B cell (primary cell): ENCODE results near the gene SGF29. TPM values are rescaled to one million over a fixed set of nuclear protein-coding genes. Genes with fewer than 3 reads are reported as not detected.

ENCODE experiments used
- ATAC-seq: fragments of 200-7000 bp; cut with Tn5 transposase; one replicate; pipeline ENCODE4 v1.10.0; 2021; ENCODE audit warnings: low read depth, mild to moderate bottlenecking, moderate number of reproducible peaks, moderate library complexity
- CTCF ChIA-PET: fragments of 350-600 bp; sonication (Branson Sonifier 250); formaldehyde crosslinking; loops from one replicate; lab custom pipeline; 2021; ENCODE audit warnings: antibody characterized with exemption, inconsistent platforms; lab: Charles Lee
- POLR2A ChIA-PET: fragments of 350-600 bp; sonication (Branson Sonifier 250); formaldehyde crosslinking; loops from one replicate; lab custom pipeline; 2021; ENCODE audit warnings: antibody characterized with exemption; lab: Charles Lee
- DNase-seq: peaks from one replicate; pipeline ENCODE4 v3.0.0; 2013
- H2AFZ ChIP-seq: 2 replicates; pipeline ENCODE4 v1.6.1; 2012; ENCODE audit warnings: mild to moderate bottlenecking, low read depth, low read length; ENCODE audit not compliant: insufficient read depth, poor library complexity, severe bottlenecking
- H3K27ac ChIP-seq, 2 donors: 1 replicate in 1 of 2; 2 replicates in 1 of 2; pipeline ENCODE4 v1.5.1; 2012 to 2013; ENCODE audit warnings: low read length in 2 of 2, mild to moderate bottlenecking in 2 of 2, moderate library complexity in 1 of 2
- H3K27me3 ChIP-seq, 4 experiments: fragments of 200-600 bp in 1 of 4; sonication (generic) in 1 of 4; replicated peaks in 1 of 4; 1 replicate in 2 of 4; 2 replicates in 2 of 4; pipeline versions ENCODE4 v1.6.1 to v1.7.0; 2013 to 2016; ENCODE audit warnings: low read length in 3 of 4, mild to moderate bottlenecking in 2 of 4, mixed read lengths in 1 of 4, moderate library complexity in 1 of 4; ENCODE audit not compliant: insufficient read depth in 4 of 4, control insufficient read depth in 3 of 4; ENCODE audit errors: control extremely low read depth in 1 of 4
- H3K36me3 ChIP-seq, 2 experiments: replicated peaks in 1 of 2; 1 replicate in 1 of 2; 2 replicates in 1 of 2; pipeline versions ENCODE4 v1.6.1 to v1.7.1; 2013; ENCODE audit warnings: low read length in 1 of 2; ENCODE audit not compliant: insufficient read depth in 2 of 2, control insufficient read depth in 1 of 2; ENCODE audit errors: control extremely low read depth in 1 of 2, extremely low read depth in 1 of 2
- H3K4me1 ChIP-seq, 2 donors: fragments of 200-600 bp in 1 of 2; sonication (generic) in 1 of 2; 1 replicate in 1 of 2; 2 replicates in 1 of 2; pipeline versions ENCODE4 v1.5.1 to v1.6.1; 2013 to 2017; ENCODE audit warnings: low read length in 2 of 2; ENCODE audit not compliant: control insufficient read depth in 2 of 2, insufficient read depth in 2 of 2
- H3K4me2 ChIP-seq: replicated peaks from 2 replicates; pipeline ENCODE3; 2012; ENCODE audit warnings: mild to moderate bottlenecking, low read depth, low read length; ENCODE audit not compliant: poor library complexity, severe bottlenecking
- H3K4me3 ChIP-seq, 5 experiments: fragments of 200-600 bp in 1 of 5; sonication (generic) in 1 of 5; 1 replicate in 3 of 5; 2 replicates in 2 of 5; pipeline versions ENCODE4 v1.5.1 to v1.7.0; 2011 to 2016; ENCODE audit warnings: low read length in 4 of 5, mild to moderate bottlenecking in 4 of 5, low read depth in 2 of 5, control low read depth in 1 of 5, moderate library complexity in 1 of 5; ENCODE audit not compliant: insufficient read depth in 1 of 5; ENCODE audit errors: control extremely low read depth in 1 of 5, extremely low read depth in 1 of 5
- H3K79me2 ChIP-seq: fragments of 200-600 bp; sonication (generic); one replicate; pipeline ENCODE4 v1.6.0; 2016; ENCODE audit warnings: low read length; ENCODE audit not compliant: control insufficient read depth, insufficient read depth
- H3K9ac ChIP-seq: fragments of 200-600 bp; sonication (generic); 2 replicates; pipeline ENCODE4 v1.6.1; 2017; ENCODE audit warnings: mild to moderate bottlenecking, low read length, moderate library complexity
- H3K9me3 ChIP-seq, 3 donors: one replicate each; pipeline versions ENCODE4 v1.6.1 to v1.7.1; 2013; ENCODE audit warnings: low read length in 2 of 3; ENCODE audit not compliant: control insufficient read depth in 2 of 3, insufficient read depth in 1 of 3; ENCODE audit errors: control extremely low read depth in 1 of 3
- H4K20me1 ChIP-seq: 2 replicates; pipeline ENCODE4 v1.6.0; 2012; ENCODE audit warnings: mild to moderate bottlenecking, low read length; ENCODE audit not compliant: insufficient read depth, control insufficient read depth, poor library complexity, severe bottlenecking
- H3K27ac Mint-ChIP-seq: one replicate; pipeline ENCODE4 v1.8.0; 2021; ENCODE audit warnings: mixed read lengths
- H3K27me3 Mint-ChIP-seq: one replicate; pipeline ENCODE4 v1.8.0; 2021; ENCODE audit warnings: mixed read lengths
- H3K4me1 Mint-ChIP-seq: one replicate; pipeline ENCODE4 v1.8.0; 2021; ENCODE audit warnings: mixed read lengths
- H3K4me3 Mint-ChIP-seq: one replicate; pipeline ENCODE4 v1.8.0; 2021; ENCODE audit warnings: mixed read lengths
- H3K9me3 Mint-ChIP-seq: one replicate; pipeline ENCODE4 v1.8.0; 2022; ENCODE audit warnings: mixed read lengths; ENCODE audit not compliant: insufficient read depth
- EZH2 ChIP-seq: IDR thresholded peaks from 2 replicates; pipeline ENCODE4 v1.6.1; 2012; ENCODE audit warnings: borderline replicate concordance, low read depth, mild to moderate bottlenecking, moderate library complexity, low read length; ENCODE audit not compliant: insufficient read depth, poor library complexity, severe bottlenecking
- WGBS: methylation state at CpG from one replicate; pipeline ENCODE4 v1.1.5; 2013; ENCODE audit warnings: missing lambda C conversion rate; ENCODE audit not compliant: insufficient coverage; 5-methylcytosine and 5-hydroxymethylcytosine counted together
- intact Hi-C: fragments of 100-400 bp; cut with micrococcal nuclease; formaldehyde crosslinking; loops from one replicate; pipeline ENCODE4 v1.10.0; 2022
- polyA plus RNA-seq: library from polyadenylated mRNA; depleted of rRNA; stranded (reverse); fragments of >200 nt; gene quantifications from 2 replicates; pipeline ENCODE4 v1.2.3, GENCODE V29; 2012
- total RNA-seq, 2 donors: library from RNA; stranded (reverse); fragments of 120-200 nt in 1 of 2; gene quantifications; 1 replicate in 1 of 2; 2 replicates in 1 of 2; pipeline versions ENCODE4 v1.2.3 to v1.2.4, GENCODE V29; 2013 to 2022
- TF ChIP-seq, protein P1 (sequence below): fragments of 200-600 bp; IDR thresholded peaks from one replicate; pipeline ENCODE4 v1.8.0; 2022; ENCODE audit warnings: antibody characterized with exemption, mild to moderate bottlenecking

SGF29 gene
- total and polyA plus RNA-seq, 2 donors (not counting 1 experiment from before 2014, with no cell fraction given), result 24.0 to 52.9 TPM

DNA sequence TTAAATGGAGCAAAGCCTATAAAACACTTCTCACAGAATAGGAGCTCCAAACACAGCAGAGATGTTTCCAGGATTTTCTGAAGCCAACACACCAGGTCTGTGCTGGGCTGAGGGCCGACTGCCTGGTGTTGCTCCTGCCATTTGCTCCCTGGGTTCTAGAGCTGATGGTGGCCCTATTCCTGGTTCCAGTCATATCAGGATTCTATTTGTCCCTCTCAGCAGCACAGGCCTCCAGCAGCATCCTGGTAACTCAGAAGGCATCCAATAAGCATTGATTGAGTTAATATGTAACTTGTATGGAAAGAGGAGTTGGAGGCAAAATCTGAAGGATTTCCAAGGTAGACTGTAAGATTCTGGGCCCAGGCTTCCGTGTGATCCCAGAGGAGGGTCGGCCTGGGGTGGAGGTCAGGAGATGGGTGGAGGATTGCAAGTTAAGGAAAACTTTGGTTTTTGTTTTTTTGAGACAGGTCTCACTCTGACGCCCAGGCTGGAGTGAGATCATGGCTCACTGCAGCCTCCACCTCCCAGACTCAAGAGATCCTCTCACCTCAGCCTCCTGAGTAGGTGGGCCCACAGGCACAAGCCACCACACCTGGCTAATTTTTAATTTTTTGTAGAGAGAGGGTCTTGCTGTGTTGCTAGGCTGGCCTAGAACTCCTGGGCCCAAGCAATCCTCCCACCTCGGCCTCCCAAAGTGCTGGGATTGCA lies 20.6 kb upstream of the SGF29 start:
- Histone ChIP-seq H3K9ac (no peak overlapping the region), H4K20me1 (no peaks in the 10 kb centered on the region), H2AFZ (no peak overlapping the region), H3K27ac (no peak overlapping the region), H3K4me1 (no peaks in the 10 kb centered on the region), H3K79me2 (no peaks in the 10 kb centered on the region), H3K36me3 (no peaks in the 10 kb centered on the region), H3K4me2 (no peak overlapping the region), H3K4me3 (no peak overlapping the region), H3K27me3 (peaks cover 0 to 2% (median 0%) of the 10 kb centered on the region in 4 experiments), H3K9me3 (no peaks in the 10 kb centered on the region)
- WGBS, result 98% methylated on average over 4 of the region's 5 CpGs
- Mint-ChIP-seq H3K4me1 (no peaks in the 10 kb centered on the region), H3K27me3 (peaks cover 4% of the 10 kb centered on the region), H3K9me3 (no peaks in the 10 kb centered on the region), H3K4me3 (no peak overlapping the region), H3K27ac (no peak overlapping the region)
- DNase-seq, result no peak
- ATAC-seq, result no peak
- intact Hi-C loops, result no loop called here
- ChIA-PET CTCF (no interaction called here), POLR2A (no interaction called here)
- TF ChIP-seq, protein P1, sequence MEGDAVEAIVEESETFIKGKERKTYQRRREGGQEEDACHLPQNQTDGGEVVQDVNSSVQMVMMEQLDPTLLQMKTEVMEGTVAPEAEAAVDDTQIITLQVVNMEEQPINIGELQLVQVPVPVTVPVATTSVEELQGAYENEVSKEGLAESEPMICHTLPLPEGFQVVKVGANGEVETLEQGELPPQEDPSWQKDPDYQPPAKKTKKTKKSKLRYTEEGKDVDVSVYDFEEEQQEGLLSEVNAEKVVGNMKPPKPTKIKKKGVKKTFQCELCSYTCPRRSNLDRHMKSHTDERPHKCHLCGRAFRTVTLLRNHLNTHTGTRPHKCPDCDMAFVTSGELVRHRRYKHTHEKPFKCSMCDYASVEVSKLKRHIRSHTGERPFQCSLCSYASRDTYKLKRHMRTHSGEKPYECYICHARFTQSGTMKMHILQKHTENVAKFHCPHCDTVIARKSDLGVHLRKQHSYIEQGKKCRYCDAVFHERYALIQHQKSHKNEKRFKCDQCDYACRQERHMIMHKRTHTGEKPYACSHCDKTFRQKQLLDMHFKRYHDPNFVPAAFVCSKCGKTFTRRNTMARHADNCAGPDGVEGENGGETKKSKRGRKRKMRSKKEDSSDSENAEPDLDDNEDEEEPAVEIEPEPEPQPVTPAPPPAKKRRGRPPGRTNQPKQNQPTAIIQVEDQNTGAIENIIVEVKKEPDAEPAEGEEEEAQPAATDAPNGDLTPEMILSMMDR, result no peak
- no peak for TF ChIP-seq EZH2

DNA sequence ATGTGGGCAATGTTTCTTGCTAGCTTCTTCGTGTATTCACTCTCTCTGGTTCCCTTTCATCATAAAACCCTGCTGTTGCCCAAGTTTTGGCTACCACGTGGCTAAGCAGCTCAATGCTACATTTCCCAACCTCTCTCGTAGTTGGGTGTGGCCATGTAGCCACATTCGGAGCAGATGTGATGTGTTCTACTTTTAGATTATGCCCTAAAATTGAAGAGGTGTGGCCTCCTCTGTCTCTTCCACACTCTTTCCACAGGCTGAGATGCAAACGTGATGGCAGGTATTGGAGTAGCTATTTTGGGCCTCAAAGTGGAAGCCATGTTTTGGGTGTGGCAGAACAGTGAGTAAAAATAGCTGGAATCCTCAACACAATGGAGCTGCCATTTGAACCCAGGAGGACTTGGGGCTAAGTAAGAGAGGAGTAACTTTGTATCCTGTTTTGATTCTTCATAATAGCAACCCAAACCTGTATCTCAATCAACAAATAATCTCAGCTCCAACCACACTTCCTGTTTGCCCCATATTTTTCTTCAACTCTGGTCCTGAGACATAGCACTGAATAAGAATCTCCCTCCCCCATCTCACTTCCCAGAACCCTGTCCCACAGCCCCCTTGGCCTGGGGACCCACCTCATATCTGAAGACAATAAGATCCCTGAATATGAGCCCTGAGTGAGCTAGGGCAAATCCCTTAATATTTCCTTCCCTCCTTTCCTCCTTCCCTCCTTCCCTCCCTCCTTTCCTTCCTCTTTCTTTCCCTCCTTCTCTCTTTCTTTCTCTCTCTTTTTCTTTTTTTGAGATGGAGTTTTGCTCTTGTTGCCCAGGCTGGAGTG lies 19.0 kb upstream of the SGF29 start:
- Histone ChIP-seq H3K9me3 (no peaks in the 10 kb centered on the region), H3K4me3 (no peak overlapping the region), H3K27ac (no peak overlapping the region), H3K4me2 (no peak overlapping the region), H2AFZ (no peak overlapping the region), H3K27me3 (peaks cover 0 to 2% (median 0%) of the 10 kb centered on the region in 4 experiments), H4K20me1 (no peaks in the 10 kb centered on the region), H3K36me3 (no peaks in the 10 kb centered on the region), H3K79me2 (no peaks in the 10 kb centered on the region), H3K9ac (no peak overlapping the region), H3K4me1 (no peaks in the 10 kb centered on the region)
- Mint-ChIP-seq H3K4me1 (no peaks in the 10 kb centered on the region), H3K27me3 (peaks cover 4% of the 10 kb centered on the region), H3K9me3 (no peaks in the 10 kb centered on the region), H3K4me3 (no peak overlapping the region), H3K27ac (no peak overlapping the region)
- TF ChIP-seq, protein P1, result no peak
- TF ChIP-seq EZH2, result no peak
- 75% methylated on average over 1 of the region's 5 CpGs for WGBS
- DNase-seq (no peak), ATAC-seq (no peak)
- intact Hi-C loops, result no loop called here
- ChIA-PET CTCF (no interaction called here), POLR2A (no interaction called here)
